Activated CD4-positive, alpha-beta T cell treated with anti-CD3 and anti-CD28 coated beads for 48 hours (primary cell): ENCODE results near the gene NDUFV2.
"Not testable (repeated sequence)": the region's sequence is repeated elsewhere in the genome, so short reads cannot be mapped to it uniquely, and the experiment has no call there.

Experiments
- DNase-seq: peaks from one replicate; pipeline ENCODE4 v3.0.0-alpha.2; 2020

Gene NDUFV2

GRCh38 chr18:9102508-9103375, at the start of gene NDUFV2:
NDUFV2 (plus strand) TSS chr18:9102699; CDS start chr18:9102744, 45 bp downstream.
- DNase-seq = peak; percentile 98

GRCh38 chr18:9053814-9054213, 48.7 kb upstream of the NDUFV2 start:
- no peak for DNase-seq

- DNase-seq = no peak
Observed at GRCh38 chr18:9055185-9055584, 47.3 kb upstream of the NDUFV2 start.

- DNase-seq = no peak
Observed at GRCh38 chr18:9055626-9056025, 46.9 kb upstream of the NDUFV2 start.

GRCh38 chr18:9057646-9058045, 44.9 kb upstream of the NDUFV2 start:
- DNase-seq = no peak

- no peak for DNase-seq
Observed at GRCh38 chr18:9058406-9058805, 44.1 kb upstream of the NDUFV2 start.

GRCh38 chr18:9062418-9062751, 40.1 kb upstream of the NDUFV2 start:
- DNase-seq = no peak

- DNase-seq = no peak
Observed at GRCh38 chr18:9065864-9066263, 36.6 kb upstream of the NDUFV2 start.

GRCh38 chr18:9066358-9066757, 36.1 kb upstream of the NDUFV2 start:
- no peak for DNase-seq

- DNase-seq = no peak
Observed at GRCh38 chr18:9066817-9067306, 35.6 kb upstream of the NDUFV2 start.

GRCh38 chr18:9067823-9068222, 34.7 kb upstream of the NDUFV2 start:
- no peak for DNase-seq

- DNase-seq = no peak
Observed at GRCh38 chr18:9068346-9068745, 34.2 kb upstream of the NDUFV2 start.

- DNase-seq = no peak
Observed at GRCh38 chr18:9069601-9070000, 32.9 kb upstream of the NDUFV2 start.

GRCh38 chr18:9070212-9070611, 32.3 kb upstream of the NDUFV2 start:
- no peak for DNase-seq

GRCh38 chr18:9079818-9080528, 22.5 kb upstream of the NDUFV2 start:
- no peak for DNase-seq

GRCh38 chr18:9081940-9082339, 20.6 kb upstream of the NDUFV2 start:
- peak; percentile 78 for DNase-seq

- DNase-seq = peak; percentile 69
Observed at GRCh38 chr18:9082711-9083510, 19.6 kb upstream of the NDUFV2 start.

- no peak for DNase-seq
Observed at GRCh38 chr18:9086015-9086414, 16.5 kb upstream of the NDUFV2 start.

- DNase-seq = no peak
Observed at GRCh38 chr18:9086624-9087023, 15.9 kb upstream of the NDUFV2 start.

GRCh38 chr18:9087144-9087543, 15.4 kb upstream of the NDUFV2 start:
- DNase-seq = no peak

GRCh38 chr18:9088252-9088651, 14.2 kb upstream of the NDUFV2 start:
- DNase-seq = no peak

GRCh38 chr18:9088727-9089126, 13.8 kb upstream of the NDUFV2 start:
- DNase-seq = not testable (repeated sequence)

- no peak for DNase-seq
Observed at GRCh38 chr18:9090578-9090977, 11.9 kb upstream of the NDUFV2 start.
